ENCODE measurements around the gene C11orf21.

C11orf21 gene

DNA sequence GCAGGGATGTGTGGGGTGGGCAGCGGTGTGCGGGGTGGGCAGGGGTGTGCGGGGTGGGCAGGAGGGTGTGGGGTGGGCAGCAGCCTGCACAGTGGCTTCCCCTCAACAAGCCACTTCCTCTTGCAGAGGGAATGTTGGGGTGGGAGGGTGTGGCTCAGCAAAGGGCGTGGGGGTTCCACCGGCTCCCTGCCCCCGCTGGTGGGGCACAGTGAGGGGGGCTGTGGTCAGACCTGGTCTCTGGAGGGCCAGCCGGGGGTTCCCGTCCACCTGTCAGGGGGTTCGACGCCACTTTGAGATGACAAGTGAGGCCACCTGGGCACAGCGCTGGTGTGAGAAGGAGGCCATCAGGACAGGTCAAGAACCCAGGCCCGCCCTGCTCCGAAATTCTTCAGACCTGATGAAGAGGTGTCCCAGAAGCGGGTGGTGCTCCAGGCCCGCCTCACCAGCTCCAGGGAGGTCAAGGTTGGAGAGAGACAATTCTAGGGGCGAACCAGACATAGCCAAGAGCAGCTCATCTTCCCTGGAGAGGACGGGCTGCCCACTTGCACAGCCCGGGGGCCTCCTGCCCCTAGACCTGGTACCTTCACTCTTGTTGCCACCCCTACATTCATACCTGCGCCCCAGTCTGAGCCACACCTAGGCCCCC, 1.3 kb downstream of the C11orf21 start:
- H3K36me3 ChIP-seq (ENCODE audit: insufficient read depth, low read length) = peaks cover 9% of the 10 kb centered on the region; the same call in 1 of the 2 replicates
- peaks cover 39% of the 10 kb centered on the region for H3K4me1 ChIP-seq (ENCODE audit: insufficient read depth, low read length, poor library complexity, severe bottlenecking)
- H2AFZ ChIP-seq (ENCODE audit: low read length) = no peak overlapping the region

DNA sequence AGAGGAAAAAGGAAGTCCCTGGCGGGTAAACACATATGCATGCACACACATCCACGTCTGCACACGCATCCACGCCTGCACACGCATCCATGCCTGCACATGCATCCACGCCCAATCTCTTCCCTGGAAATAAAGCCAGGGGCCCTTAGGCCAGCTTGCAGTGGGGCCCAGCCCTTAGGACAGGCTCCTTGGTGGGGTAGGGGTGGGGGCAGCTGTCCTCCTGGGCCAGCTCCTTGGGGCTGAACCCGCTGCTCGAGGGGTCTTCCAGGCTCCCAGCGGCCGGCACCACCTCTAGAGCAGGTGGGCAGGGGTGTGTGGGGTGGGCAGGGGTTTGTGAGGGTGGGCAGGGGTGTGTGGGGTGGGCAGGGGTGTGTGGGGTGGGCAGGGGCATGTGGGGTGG, 1.9 kb downstream of the C11orf21 start:
- Histone ChIP-seq H3F3A (ENCODE audit: low read depth) (peaks cover 4% of the 10 kb centered on the region), H3K9me3 (ENCODE audit: insufficient read depth, low read depth, low read length) (no peaks in the 10 kb centered on the region), H3K9me2 (replicated peaks; ENCODE audit: low read depth, low read length) (no peaks in the 10 kb centered on the region), H3K9ac (ENCODE audit: low read depth, low read length, poor library complexity, severe bottlenecking) (peak overlapping the region; percentile 60), H3K79me2 (ENCODE audit: insufficient read depth, low read length) (peaks cover 57% of the 10 kb centered on the region), H4K20me1 (ENCODE audit: insufficient read depth, low read length, poor library complexity, severe bottlenecking) (peaks cover 13% of the 10 kb centered on the region), H3K4me3 (ENCODE audit: low read length, poor library complexity, severe bottlenecking) (peak overlapping the region; percentile 64), H3K36me3 (ENCODE audit: insufficient read depth, low read length) (peaks cover 9% of the 10 kb centered on the region; the same call in 1 of the 2 replicates), H3K4me1 (ENCODE audit: insufficient read depth, low read length, poor library complexity, severe bottlenecking) (peaks cover 34% of the 10 kb centered on the region), H3K27me3 (ENCODE audit: insufficient read depth, low read length, poor library complexity, severe bottlenecking) (no peaks in the 10 kb centered on the region), H3K4me2 (ENCODE audit: low read depth, low read length, poor library complexity, severe bottlenecking) (peak overlapping the region; percentile 84), H2AFZ (ENCODE audit: low read length) (no peak overlapping the region)
- TF ChIP-seq EZH2phosphoT487 (IDR thresholded peaks at IDR 0.05; ENCODE audit: borderline replicate concordance) = no peak
- TF ChIP-seq, protein P1, sequence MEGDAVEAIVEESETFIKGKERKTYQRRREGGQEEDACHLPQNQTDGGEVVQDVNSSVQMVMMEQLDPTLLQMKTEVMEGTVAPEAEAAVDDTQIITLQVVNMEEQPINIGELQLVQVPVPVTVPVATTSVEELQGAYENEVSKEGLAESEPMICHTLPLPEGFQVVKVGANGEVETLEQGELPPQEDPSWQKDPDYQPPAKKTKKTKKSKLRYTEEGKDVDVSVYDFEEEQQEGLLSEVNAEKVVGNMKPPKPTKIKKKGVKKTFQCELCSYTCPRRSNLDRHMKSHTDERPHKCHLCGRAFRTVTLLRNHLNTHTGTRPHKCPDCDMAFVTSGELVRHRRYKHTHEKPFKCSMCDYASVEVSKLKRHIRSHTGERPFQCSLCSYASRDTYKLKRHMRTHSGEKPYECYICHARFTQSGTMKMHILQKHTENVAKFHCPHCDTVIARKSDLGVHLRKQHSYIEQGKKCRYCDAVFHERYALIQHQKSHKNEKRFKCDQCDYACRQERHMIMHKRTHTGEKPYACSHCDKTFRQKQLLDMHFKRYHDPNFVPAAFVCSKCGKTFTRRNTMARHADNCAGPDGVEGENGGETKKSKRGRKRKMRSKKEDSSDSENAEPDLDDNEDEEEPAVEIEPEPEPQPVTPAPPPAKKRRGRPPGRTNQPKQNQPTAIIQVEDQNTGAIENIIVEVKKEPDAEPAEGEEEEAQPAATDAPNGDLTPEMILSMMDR (conservative IDR thresholded peaks at IDR 0.05; ENCODE audit: low read length) = no peak

More for the DNA sequence above, 1.3 kb downstream of the C11orf21 start:
- Histone ChIP-seq H3K4me3 (ENCODE audit: low read length, poor library complexity, severe bottlenecking) (peak overlapping the region; percentile 90), H3K4me2 (ENCODE audit: low read depth, low read length, poor library complexity, severe bottlenecking) (peak overlapping the region; percentile 96), H3F3A (ENCODE audit: low read depth) (peaks cover 4% of the 10 kb centered on the region), H3K9me2 (replicated peaks; ENCODE audit: low read depth, low read length) (no peaks in the 10 kb centered on the region), H3K9me3 (ENCODE audit: insufficient read depth, low read depth, low read length) (no peaks in the 10 kb centered on the region), H4K20me1 (ENCODE audit: insufficient read depth, low read length, poor library complexity, severe bottlenecking) (peaks cover 13% of the 10 kb centered on the region), H3K27me3 (ENCODE audit: insufficient read depth, low read length, poor library complexity, severe bottlenecking) (no peaks in the 10 kb centered on the region), H3K79me2 (ENCODE audit: insufficient read depth, low read length) (peaks cover 63% of the 10 kb centered on the region), H3K9ac (ENCODE audit: low read depth, low read length, poor library complexity, severe bottlenecking) (peak overlapping the region; percentile 97)
- no peak for TF ChIP-seq EZH2phosphoT487 (IDR thresholded peaks at IDR 0.05; ENCODE audit: borderline replicate concordance)
- TF ChIP-seq, protein P1 (conservative IDR thresholded peaks at IDR 0.05; ENCODE audit: low read length) = no peak

DNA sequence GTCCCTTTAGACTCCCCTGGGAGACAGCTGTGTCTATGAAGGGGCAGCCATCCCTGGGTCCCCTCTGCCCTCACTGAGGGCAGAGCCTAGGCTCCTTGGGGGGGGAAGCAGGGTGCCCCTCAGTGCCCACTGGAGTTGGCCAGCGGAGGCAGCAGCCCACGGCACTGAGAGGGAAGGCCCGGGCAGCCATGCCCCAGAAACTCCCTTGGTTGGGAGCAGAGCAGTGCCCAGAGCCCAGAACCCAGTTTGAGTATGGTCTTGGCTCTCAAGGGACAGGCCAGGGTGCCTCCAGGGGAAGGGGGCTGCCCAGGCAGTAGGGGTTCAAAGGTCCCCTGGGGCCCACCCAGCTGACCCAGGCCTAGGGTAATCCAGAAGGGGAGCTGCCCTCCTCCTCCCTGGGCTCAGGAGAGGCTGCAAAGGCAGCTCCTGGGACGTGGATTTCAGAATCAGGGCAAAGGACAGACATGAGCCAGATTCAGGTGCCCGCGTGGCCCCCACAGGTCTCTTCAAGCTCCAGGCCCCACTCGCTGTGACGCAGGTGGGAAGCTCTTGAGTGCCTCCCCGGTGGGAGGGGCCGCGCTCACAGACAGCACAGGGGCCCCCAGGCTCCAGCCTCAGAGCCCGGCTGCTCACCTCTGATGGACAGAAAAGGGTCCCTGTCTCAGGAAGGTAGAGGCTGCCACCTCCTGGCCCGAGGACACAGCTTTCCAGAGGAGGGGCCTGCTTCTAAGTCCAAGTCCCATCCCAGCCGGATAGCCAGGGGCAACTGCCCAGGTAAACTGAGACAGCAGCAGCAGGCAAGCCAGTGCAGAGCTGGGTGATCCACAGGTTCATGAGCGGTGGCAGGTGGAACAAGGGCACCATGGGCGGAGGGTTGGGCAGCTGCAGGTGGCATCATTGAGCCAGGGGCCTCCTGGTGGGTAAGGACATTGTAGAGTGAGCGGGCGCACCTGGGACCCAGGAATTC, 2.6 kb downstream of the C11orf21 start:
- H3K27me3 ChIP-seq (ENCODE audit: insufficient read depth, low read length, poor library complexity, severe bottlenecking) = no peaks in the 10 kb centered on the region
- peak overlapping the region; percentile 64 for H3K4me3 ChIP-seq (ENCODE audit: low read length, poor library complexity, severe bottlenecking)
- peak overlapping the region; percentile 84 for H3K4me2 ChIP-seq (ENCODE audit: low read depth, low read length, poor library complexity, severe bottlenecking)
- peaks cover 13% of the 10 kb centered on the region for H4K20me1 ChIP-seq (ENCODE audit: insufficient read depth, low read length, poor library complexity, severe bottlenecking)
- no peaks in the 10 kb centered on the region for H3K9me2 ChIP-seq (replicated peaks; ENCODE audit: low read depth, low read length)
- H2AFZ ChIP-seq (ENCODE audit: low read length) = no peak overlapping the region
- H3K9me3 ChIP-seq (ENCODE audit: insufficient read depth, low read depth, low read length) = no peaks in the 10 kb centered on the region
- TF ChIP-seq EZH2phosphoT487 (IDR thresholded peaks at IDR 0.05; ENCODE audit: borderline replicate concordance) = no peak
- TF ChIP-seq, protein P1 (conservative IDR thresholded peaks at IDR 0.05; ENCODE audit: low read length) = peak; percentile 52
- peaks cover 4% of the 10 kb centered on the region for H3F3A ChIP-seq (ENCODE audit: low read depth)
- H3K4me1 ChIP-seq (ENCODE audit: insufficient read depth, low read length, poor library complexity, severe bottlenecking) = peaks cover 28% of the 10 kb centered on the region
- H3K36me3 ChIP-seq (ENCODE audit: insufficient read depth, low read length) = peaks cover 9% of the 10 kb centered on the region; the same call in 1 of the 2 replicates
- H3K9ac ChIP-seq (ENCODE audit: low read depth, low read length, poor library complexity, severe bottlenecking) = peak overlapping the region; percentile 60
- H3K79me2 ChIP-seq (ENCODE audit: insufficient read depth, low read length) = peaks cover 50% of the 10 kb centered on the region
